IPS DF 4.7 (cell line): ENCODE measurements around the gene BEAN1.
"Not testable (repeated sequence)": the region's sequence is repeated elsewhere in the genome, so short reads cannot be mapped to it uniquely, and the experiment has no call there.

Experiments used
- DNase-seq: peaks from one replicate; pipeline ENCODE4 v3.0.0-alpha.2; 2013; ENCODE audit warnings: low spot score; ENCODE audit errors: extremely low read depth

The BEAN1 gene

DNA sequence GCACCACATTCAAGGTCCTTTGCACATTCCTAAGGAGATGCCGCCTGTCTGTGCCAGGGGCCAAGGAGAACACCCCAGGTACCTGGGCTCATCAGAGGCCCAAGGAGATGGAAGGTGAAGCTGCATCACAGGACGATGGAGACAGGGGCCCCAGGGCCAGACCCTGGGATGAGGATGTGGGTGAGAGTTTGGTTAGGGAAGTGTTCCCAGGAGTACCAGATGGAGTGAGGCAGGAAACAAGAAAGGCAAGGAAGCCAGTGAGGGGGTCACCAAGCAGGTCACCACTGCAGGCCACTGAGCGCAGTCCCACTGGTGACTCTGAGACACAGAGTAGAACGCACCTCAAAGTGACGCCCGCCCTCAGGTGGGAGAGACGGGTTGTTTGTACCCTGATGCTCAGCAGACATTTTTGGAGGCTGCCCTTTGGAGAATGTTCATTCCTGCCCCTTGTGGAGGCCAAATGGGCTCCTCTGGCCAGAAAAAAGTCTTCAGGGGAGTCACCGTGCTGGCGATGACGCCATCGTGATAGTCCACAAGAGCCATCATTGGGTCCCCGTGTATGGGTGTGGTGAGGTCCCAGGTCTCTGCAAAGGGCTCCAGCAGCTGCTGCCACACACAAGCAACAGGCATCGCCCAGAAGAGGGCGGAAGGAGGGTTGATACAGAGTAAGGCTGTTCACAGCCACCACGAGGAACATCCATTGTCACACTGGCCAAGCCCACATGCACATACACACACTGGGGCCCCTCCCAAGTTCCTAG, 57.5 kb downstream of the BEAN1 start:
- no peak for DNase-seq

DNA sequence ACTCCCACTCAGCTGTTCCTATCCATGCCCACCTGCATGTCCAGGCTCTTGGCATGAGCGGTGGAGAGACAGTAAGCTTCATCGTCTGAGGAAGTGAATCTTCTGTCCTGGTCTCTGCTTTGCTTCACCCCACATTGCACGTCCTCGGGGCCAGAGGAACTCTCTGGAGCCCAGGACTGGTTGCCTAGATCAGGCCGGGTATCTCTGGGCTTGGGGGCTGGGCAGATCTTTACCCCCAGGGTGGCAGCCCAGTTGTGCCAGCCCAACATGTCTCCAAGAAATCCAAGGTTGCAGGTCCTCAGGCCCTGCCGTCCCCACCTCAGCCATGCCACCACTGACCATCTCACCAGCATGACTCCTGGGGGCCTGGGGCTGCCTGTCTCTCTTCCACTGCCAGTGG, 58.3 kb downstream of the BEAN1 start:
- no peak for DNase-seq

DNA sequence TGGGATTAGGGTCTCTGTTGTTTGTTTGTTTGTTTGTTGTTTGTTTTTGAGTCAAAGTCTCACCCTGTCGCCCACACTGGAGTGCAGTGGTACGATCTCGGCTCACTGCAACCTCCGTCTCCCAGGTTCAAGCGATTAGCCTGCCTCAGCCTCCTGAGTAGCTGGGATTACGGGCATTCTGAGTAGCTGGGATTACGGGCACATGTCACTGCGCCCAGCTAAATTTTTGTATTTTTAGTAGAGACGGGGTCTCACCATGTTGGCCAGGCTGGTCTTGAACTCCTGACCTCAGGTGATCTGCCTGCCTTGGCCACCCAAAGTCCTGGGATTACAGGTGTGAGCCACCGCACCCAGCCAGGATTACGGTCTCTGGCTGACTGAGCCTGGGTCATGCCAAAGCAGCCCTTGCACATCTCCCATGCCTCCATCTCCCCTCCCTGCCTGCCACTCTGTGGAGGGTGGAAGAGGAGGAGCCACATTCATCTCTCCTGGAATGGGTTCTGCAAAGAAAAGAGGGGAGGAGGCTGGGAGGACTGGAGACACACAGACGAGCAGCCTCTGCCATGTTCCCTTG, 59.2 kb downstream of the BEAN1 start:
- DNase-seq = no peak

DNA sequence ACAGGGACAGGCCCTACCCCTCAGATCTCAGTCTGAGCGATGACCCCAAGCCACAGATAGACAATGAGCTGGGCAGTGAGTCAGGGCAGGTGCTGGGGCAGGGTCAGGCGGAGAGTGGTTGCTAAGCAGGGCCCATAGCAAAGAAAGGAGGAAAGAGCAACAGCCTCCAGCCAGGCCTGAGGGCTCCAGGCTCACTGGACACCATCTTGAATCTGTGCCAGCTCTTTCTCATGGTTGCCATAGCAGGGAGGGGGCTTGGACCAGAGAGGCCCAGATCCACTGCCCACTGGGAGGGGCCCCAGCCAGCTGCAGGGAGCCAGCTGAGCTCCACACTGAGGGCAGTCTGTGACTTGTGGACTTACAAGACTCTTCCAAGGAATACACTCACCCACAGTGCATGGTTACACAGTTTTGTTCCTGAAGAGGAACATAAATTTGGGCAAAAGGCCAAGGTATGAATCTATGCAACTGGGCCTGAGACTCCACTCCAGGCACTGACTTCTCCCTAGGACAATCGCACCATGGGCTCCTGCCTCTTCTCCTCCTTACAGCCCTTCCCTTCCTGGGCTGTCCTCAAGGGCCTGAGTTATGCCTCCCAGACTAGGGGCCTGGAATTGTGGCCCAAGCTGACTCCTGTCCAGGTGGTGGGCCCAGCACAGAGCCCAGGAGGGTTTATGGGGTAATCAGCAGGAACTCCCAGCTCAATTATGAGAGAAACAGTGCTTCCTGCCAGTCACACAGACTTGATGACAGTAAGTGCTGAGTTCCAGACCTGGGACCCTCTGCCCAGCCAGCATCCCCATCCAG, 59.9 kb downstream of the BEAN1 start:
- DNase-seq = no peak

DNA sequence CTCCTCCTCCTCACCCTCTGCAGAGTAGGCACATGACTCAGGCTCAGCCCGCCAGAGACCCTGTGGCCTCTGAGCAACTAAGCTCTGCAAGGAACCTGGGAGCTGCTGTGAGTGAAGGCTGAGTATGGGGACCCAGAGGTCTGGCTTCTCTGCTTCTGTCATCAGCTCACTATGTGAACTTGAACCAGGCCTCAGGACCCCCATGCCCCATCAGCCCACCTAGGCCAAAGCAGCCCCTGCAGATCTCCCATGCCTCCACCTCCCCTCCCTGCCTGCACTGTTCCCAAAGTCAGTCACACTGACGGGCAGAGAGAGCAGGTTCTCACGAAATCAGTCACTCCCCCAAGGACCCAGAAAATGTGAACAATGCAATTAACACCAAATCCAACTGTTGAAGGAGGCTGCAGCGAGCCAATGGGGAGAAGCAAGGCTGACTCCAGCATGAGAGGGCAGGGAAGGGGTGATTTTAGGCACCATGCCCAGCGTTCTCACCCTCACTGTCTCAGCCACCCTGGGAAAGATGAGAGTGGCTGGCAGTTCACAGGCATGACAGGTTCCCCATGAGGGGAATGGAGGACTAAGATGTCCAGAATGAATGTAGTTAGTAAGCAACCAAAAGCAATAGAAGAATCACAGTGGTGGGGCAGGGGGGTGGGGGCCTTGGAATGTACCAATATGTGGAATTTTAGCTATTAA, 60.6 kb downstream of the BEAN1 start:
- no peak for DNase-seq

DNA sequence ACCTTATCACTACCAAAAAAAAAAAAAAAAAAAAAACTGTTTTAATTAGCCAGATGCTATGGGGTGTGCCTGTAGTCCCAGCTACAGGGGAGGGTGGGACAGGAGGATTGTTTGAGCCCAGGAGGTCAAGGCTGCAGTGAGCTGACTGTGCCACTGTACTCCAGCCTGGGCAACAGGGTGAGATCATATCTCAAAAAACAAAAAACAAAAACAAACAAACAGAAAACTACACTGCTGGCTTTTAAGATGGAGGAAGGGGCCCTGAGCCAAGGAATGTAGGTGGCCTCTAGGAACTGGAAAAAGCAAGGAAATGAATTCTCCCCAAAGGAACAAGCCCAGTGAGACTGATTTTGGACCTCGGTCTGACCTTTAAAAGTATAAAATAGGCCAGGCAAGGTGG, 61.4 kb downstream of the BEAN1 start:
- DNase-seq = no peak

DNA sequence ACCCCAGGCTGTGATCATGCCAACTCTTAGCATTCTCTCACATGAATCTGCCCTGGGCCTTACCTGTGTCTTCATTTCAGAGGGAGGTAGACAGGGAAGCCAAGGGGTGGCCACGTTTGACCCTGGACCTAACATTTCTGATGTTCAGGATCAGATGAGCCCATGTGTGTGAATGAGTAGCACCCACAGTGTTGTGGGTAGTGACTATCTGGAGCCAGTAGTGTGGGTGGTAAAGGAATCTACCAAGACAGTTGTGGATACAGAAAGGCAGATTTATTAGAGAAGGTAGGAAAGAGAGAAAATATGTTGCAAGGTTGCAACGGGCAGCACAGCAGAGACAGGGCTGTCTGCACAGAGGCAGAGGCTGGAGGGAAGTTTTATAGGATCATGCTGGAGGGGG, 62.3 kb downstream of the BEAN1 start:
- no peak for DNase-seq

DNA sequence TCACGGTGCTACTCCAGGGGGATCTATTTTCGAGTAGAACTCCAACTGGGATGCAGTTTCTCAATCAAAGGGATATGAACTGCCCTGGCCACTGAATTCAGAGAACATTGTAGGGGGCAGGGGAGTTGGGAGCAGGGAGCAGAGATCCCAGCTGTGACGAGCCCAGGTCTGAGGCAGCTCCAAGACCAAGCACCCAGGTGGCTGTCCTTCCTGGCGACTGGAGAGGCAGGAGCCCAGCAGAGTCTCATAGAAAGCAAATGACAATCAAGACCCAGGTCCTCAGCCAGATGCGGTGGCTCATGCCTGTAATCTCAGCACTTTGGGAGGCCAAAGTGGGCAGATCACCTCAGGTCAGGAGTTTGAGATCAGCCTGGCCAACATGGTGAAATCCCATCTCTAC, 62.7 kb downstream of the BEAN1 start:
- no peak for DNase-seq

DNA sequence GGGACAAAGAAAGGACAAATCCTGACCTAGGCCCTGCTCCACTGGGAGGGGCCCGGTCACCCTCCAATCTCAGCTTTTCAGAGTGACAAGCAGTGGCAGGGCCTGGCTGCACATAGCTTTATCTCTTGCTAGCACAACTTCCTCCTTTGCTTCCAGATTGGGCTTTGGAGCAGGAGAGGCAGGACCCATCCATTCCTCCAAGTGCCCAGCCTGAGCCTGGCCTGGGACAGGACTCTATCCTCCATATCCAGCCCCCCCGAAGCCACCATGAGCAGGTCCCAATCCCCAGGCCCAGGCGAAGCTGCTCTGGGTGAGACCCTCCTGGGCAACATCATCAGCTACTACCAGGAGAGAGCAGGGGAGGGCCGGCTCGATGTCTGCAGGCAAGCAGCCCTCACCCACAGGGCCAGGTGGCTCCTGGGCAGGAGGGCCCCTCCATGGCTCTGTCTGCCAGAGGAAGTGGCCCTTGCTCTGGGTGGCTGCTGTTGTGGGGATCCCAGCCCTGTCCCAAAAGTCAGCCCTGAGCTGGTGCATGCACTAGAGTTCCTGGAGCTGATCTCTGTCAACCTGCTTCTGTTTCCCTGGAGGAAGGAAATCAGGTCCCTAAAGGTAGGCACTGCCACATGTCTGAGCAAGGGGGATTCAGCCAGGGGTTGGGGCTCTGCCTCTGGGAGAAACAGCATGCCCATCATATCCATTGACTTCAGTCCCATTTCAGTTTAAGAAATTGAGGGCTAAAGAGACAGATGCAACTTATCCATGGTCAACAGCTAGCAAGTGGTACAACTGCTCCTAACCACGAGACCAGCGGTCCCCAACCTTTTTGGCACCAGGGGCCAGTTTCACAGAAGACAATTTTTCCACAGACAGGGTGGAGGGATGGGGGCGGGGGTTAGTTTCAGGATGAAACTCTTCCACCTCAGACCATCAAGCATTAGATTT, 64.0 kb downstream of the BEAN1 start:
- DNase-seq = no peak

DNA sequence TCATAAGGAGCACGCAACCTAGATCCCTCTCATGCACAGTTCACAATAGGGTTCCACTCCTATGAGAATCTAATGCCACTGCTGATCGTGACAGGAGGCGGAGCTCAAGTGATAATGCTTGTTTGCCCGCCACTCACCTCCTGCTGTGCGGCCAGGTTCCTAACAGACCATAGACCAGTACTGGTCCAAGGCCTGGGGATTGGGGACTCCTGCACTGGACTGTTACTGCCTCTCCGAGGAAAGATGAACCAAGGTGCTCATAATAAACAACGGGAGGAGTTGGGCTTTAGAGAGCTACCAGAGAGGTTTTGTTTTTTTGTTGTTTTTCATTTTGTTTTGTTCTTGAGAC, 64.6 kb downstream of the BEAN1 start:
- no peak for DNase-seq

DNA sequence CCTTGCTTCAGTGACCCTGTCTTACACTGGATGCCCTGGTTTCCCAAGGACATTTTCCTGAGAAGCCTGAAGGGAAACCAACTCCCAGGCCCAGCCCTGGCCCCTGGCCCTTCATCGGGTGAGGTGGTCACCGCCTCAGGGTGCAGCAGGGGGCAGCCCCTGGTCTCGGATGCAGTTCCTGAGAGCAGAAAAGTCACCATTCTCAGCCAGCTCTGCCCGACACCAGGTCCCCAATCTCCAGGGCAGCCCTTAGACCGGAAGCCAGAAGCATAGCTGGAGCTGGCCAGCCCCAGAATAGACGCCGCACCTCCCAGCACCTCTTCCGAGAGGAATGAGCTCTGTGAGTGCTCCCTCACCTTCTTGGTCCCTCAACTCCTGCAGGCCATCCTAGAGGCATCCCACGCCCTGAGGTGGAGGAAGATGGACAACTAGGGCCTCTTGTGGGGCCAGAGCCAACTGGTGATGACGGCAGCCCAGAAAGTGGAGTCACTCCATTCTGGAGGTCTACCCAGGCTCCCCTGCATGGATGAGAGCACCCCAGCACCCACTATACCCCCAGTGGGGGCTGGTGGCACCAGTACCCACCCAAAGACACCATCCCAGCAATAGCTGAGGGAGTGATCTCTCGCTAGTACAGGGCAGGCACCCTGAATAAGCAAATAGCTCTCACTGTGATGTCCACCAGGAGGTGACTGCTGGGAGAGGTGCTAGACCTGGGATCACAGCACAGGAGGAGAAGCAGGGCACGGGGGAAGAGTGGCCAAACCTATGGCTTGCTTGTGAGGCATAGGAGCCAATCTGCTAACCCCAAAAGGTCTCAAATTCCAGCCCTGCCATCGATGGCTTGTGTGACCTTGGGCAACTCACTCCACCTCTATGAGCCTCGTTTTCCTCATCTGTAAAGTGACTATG, 66.7 kb downstream of the BEAN1 start:
- no peak for DNase-seq

DNA sequence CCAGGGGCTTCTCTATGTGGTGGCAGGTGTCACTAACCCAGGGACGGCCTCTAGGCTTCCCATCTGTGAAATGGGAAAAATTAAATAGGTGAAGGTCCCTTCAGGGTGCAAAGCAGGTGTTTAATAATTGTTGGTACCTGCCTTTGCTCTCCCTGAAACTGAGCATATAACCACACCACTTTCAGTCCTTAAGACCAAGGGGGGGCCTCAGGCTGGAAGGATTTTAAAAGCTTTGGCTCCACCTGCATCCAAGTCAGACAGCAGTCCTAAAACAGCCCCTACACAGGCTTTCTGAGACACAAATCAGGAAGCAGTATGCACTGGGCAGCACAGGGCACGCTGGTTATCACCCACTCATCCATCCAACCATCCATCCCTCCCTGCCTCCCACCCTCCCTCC, 67.8 kb downstream of the BEAN1 start:
- no peak for DNase-seq

DNA sequence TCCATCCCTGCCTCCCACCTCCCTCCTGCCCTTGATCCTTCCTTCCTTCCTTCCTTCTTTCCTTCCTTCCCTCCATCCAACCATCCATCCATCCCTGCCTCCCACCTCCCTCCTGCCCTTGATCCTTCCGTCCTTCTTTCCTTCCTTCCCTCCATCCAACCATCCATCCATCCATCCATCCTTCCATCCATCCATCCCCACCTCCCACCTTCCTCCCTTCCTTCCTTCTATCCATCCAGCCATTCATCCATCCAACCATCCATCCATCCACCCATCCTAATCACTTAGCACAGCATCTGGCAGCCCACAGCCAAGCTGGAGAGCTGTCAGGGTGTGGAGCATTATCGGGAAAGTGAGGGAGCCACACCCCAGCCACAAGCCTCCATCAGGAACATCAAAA, 68.3 kb downstream of the BEAN1 start:
- no peak for DNase-seq

DNA sequence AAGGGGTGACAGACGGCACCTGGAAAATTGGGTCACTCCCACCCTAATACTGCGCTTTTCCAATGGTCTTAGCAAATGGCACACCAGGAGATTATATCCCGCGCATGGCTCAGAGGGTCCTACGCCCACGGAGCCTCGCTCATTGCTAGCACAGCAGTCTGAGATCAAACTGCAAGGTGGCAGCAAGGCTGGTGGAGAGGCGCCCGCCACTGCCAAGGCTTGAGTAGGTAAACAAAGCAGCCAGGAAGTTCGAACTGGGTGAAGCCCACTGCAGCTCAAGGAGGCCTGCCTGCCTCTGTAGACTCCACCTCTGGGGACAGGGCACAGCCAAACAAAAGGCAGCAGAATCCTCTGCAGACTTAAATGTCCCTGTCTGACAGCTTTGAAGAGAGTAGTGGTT, 69.1 kb downstream of the BEAN1 start:
- not testable (repeated sequence) for DNase-seq

DNA sequence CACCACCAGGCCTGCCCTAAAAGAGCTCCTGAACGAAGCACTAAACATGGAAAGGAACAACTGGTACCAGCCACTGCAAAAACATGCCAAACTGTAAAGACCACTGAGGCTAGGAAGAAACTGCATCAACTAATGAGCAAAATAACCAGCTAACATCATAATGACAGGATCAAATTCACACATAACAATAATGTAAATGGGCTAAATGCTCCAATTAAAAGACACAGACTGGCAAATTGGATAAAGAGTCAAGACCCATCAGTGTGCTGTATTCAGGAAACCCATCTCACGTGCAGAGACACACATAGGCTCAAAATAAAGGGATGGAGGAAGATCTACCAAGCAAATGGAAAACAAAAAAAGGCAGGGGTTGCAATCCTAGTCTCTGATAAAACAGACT, 70.8 kb downstream of the BEAN1 start:
- not testable (repeated sequence) for DNase-seq

DNA sequence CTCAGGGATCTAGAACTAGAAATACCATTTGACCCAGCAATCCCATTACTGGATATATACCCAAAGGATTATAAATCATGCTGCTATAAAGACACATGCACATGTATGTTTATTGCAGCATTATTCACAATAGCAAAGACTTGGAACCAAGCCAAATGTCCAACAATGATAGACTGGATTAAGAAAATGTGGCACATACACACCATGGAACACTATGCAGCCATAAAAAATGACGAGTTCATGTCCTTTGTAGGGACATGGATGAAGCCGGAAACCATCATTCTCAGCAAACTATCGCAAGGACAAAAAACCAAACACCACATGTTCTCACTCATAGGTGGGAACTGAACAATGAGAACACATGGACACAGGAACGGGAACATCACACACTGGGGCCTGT, 74.5 kb downstream of the BEAN1 start:
- DNase-seq = not testable (repeated sequence)

DNA sequence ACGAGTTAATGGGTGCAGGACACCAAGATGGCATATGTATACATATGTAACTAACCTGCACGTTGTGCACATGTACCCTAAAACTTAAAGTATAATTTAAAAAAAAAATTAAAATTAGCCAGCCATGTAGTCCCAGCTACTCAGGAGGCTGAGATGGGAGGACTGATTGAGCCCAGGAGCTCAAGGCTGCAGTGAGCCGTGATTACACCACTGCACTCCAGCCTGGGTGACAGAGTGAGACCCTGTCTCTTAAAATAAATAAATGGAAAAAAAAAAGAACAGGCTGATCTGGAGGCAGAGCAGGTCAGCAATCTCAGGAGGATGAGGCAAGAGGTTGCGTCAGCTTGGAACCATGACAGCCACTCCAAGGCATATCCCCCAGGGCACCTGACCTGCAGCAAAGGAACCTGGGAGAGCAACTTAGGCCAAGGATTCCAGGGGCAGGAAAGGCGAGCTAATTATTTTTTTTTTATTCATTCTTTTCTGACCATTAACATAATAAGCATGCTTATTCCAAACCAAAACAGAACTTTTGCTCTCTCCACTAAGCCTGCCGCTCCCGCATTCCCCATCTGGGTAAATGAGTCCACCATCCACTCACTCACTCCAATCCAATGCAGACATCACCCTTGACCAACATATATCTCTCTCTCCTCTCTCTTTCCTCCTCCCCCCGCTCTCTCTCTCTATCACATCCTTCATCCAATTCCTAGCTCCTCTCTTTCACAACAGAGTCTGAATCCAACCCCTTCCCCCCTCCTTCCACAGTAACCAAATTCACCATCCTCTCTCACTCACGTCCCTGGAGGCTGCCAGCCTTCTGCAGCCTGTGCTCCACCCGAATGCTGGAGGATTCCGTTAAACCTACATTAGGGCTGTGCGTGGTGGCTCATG, 75.2 kb downstream of the BEAN1 start:
- DNase-seq = no peak

DNA sequence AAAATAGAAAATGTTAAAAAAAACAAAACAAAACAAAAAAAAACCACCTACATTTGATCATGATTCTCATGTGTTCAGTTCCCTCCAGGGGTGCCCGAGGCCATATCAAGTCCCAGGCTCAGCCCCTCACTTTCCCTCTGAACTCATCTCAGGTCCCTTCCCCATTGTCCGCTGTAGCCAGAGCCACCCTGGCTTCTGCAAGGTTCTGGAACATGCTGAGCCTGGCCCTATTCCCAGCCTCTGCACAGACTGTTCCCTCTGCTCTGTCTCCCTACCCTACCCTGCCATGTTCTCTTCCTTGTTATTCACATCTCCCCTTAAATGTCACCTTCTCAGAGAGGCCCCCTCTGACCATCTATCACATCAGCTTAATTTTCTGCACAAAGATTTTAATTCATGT, 75.9 kb downstream of the BEAN1 start:
- DNase-seq = no peak

DNA sequence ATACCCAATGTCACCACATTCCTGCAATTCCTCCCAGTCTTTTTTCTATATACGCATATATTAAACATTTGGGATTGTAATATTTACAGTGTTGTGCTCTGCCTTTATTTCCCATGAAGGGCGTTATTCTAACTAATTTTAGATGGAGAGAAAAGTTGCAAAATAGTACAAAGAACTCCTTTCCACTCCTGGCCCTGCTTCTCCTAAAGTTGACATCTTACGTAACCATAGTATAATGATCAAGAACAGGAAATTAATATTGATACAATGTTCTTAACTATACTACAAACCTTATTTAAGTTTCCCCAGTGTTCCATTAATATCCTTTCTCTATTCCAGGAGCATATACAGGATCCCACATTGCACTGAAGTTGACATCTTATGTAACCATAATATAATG, 76.5 kb downstream of the BEAN1 start:
- no peak for DNase-seq
